Karpas-422 (cell line): Measurements from ENCODE around the gene PDXP. TPM values are rescaled to one million over a fixed set of nuclear protein-coding genes. Genes with fewer than 3 reads are reported as not detected.
A peak's percentile ranks its signal among the peaks of the same experiment; 100 is the strongest.

Source experiments
- DNase-seq: peaks from one replicate; pipeline ENCODE4 v3.0.0-alpha.2; 2015
- H2AFZ ChIP-seq: fragments of 200-600 bp; sonication (generic); 2 replicates; pipeline ENCODE4 v1.6.1; 2014; ENCODE audit warnings: antibody characterized with exemption, low read length, mixed read lengths
- H3K27ac ChIP-seq: fragments of 200-600 bp; sonication (generic); 2 replicates; pipeline ENCODE4 v1.5.1; 2014; ENCODE audit warnings: mild to moderate bottlenecking, low read length, moderate library complexity
- H3K27me3 ChIP-seq: fragments of 200-600 bp; sonication (generic); 2 replicates; pipeline ENCODE4 v1.6.1; 2014; ENCODE audit warnings: low read length, mixed read lengths
- H3K36me3 ChIP-seq: fragments of 200-600 bp; sonication (generic); 2 replicates; pipeline ENCODE4 v1.6.1; 2014; ENCODE audit warnings: low read length, mixed read lengths; ENCODE audit not compliant: insufficient read depth
- H3K4me1 ChIP-seq: fragments of 200-600 bp; sonication (generic); 2 replicates; pipeline ENCODE4 v1.6.1; 2014; ENCODE audit warnings: mild to moderate bottlenecking, low read length, mixed read lengths
- H3K4me2 ChIP-seq: fragments of 200-600 bp; sonication (generic); 2 replicates; pipeline ENCODE4 v1.6.1; 2014; ENCODE audit warnings: low read length, low read depth, mild to moderate bottlenecking; ENCODE audit not compliant: poor library complexity, severe bottlenecking
- H3K4me3 ChIP-seq: fragments of 200-600 bp; sonication (generic); 2 replicates; pipeline ENCODE4 v1.5.1; 2014; ENCODE audit warnings: mild to moderate bottlenecking, antibody characterized with exemption, low read length, mixed read lengths
- H3K79me2 ChIP-seq: fragments of 200-600 bp; sonication (generic); 2 replicates; pipeline ENCODE4 v1.6.1; 2014; ENCODE audit warnings: mild to moderate bottlenecking, low read length, mixed read lengths
- H3K9ac ChIP-seq: fragments of 200-600 bp; sonication (generic); 2 replicates; pipeline ENCODE4 v1.6.0; 2014; ENCODE audit warnings: low read length
- H3K9me2 ChIP-seq: fragments of 200-600 bp; sonication (generic), shearing (Covaris generic); replicated peaks from 2 replicates; pipeline ENCODE4 v1.6.0; 2014; ENCODE audit warnings: mild to moderate bottlenecking, low read length, moderate library complexity; ENCODE audit not compliant: insufficient read depth
- H3K9me3 ChIP-seq: fragments of 300-700, 200-600 bp; sonication (generic); 2 replicates; pipeline ENCODE4 v1.6.1; 2014; ENCODE audit warnings: low read length, mixed read lengths
- H4K20me1 ChIP-seq: fragments of 200-600 bp; sonication (generic); 2 replicates; pipeline ENCODE4 v1.6.1; 2014; ENCODE audit warnings: mild to moderate bottlenecking, antibody characterized with exemption, low read length, low read depth; ENCODE audit not compliant: insufficient read depth
- total RNA-seq: library from RNA; depleted of rRNA; stranded (reverse); fragments of >200 nt; shearing (Covaris generic); gene quantifications from 2 replicates; pipeline ENCODE4 v1.2.3, GENCODE V29; 2014; ENCODE audit warnings: low replicate concordance

Gene PDXP
- total RNA-seq, 1 experiment from 2014 or later: 78.9 TPM

- no peaks in the 10 kb centered on the region for H3K79me2 ChIP-seq
- H2AFZ ChIP-seq: no peak overlapping the region
- H4K20me1 ChIP-seq: 0 out of 2 replicates have a peak, but pooled peaks cover 4% of the 10 kb centered on the region
- DNase-seq: no peak
- H3K9me2 ChIP-seq: no peaks in the 10 kb centered on the region
- H3K27me3 ChIP-seq: no peaks in the 10 kb centered on the region
- H3K9ac ChIP-seq: no peak overlapping the region
- H3K4me3 ChIP-seq: no peak overlapping the region
- peaks cover 5% of the 10 kb centered on the region; the same call in 1 of the 2 replicates for H3K36me3 ChIP-seq
- H3K9me3 ChIP-seq: no peaks in the 10 kb centered on the region
- no peak overlapping the region for H3K4me2 ChIP-seq
- H3K4me1 ChIP-seq: peaks cover 4% of the 10 kb centered on the region
- no peak overlapping the region for H3K27ac ChIP-seq
Measured at GRCh38 chr22:37625737-37626136, 32.8 kb upstream of the PDXP start.

- Histone ChIP-seq H3K27ac (no peak overlapping the region), H3K4me3 (no peak overlapping the region), H3K4me2 (no peak overlapping the region), H2AFZ (no peak overlapping the region), H3K36me3 (peaks cover 5% of the 10 kb centered on the region; the same call in 1 of the 2 replicates), H3K9ac (no peak overlapping the region), H3K9me3 (no peaks in the 10 kb centered on the region), H4K20me1 (0 out of 2 replicates have a peak, but pooled peaks cover 4% of the 10 kb centered on the region), H3K4me1 (peaks cover 4% of the 10 kb centered on the region), H3K9me2 (no peaks in the 10 kb centered on the region), H3K79me2 (no peaks in the 10 kb centered on the region), H3K27me3 (no peaks in the 10 kb centered on the region)
- DNase-seq: no peak
Measured at GRCh38 chr22:37626144-37626543, 32.4 kb upstream of the PDXP start.

DNA sequence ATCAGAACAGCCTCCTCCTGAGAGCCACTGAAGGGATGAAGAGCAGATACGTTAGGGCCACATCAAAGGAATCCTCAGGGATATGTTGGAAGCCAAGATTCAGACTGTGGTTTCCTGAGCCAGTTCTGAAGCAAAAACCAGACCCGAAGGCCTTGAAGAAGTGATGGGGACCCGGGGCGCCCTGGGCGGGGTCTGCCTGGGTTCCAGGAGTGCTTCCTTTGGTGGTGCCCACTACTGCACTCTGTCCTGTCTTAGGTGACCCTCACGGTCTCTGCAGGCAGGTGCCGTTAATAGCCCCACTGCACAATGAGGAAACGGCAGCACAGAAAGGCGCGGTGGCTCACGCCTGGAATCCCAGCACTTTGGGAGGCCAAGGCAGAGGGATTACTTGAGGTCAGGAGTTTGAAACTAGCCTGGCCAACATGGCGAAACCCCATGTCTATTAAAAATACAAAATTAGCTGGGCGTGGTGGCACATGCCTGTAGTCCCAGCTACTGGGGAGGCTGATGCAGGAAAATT, 31.9 kb upstream of the PDXP start:
- H3K27ac ChIP-seq: no peak overlapping the region
- H3K4me2 ChIP-seq: no peak overlapping the region
- 0 out of 2 replicates have a peak, but pooled peaks cover 4% of the 10 kb centered on the region for H4K20me1 ChIP-seq
- H3K79me2 ChIP-seq: no peaks in the 10 kb centered on the region
- no peak overlapping the region for H3K9ac ChIP-seq
- H3K9me2 ChIP-seq: no peaks in the 10 kb centered on the region
- peaks cover 4% of the 10 kb centered on the region for H3K4me1 ChIP-seq
- H3K9me3 ChIP-seq: no peaks in the 10 kb centered on the region
- no peak for DNase-seq
- no peak overlapping the region for H2AFZ ChIP-seq
- no peak overlapping the region for H3K4me3 ChIP-seq
- no peaks in the 10 kb centered on the region for H3K27me3 ChIP-seq
- H3K36me3 ChIP-seq: peaks cover 8% of the 10 kb centered on the region; the same call in 1 of the 2 replicates

GRCh38 chr22:37627121-37627520, 31.4 kb upstream of the PDXP start:
- Histone ChIP-seq H3K79me2 (no peaks in the 10 kb centered on the region), H2AFZ (no peak overlapping the region), H3K27ac (no peak overlapping the region), H4K20me1 (0 out of 2 replicates have a peak, but pooled peaks cover 4% of the 10 kb centered on the region), H3K9me2 (no peaks in the 10 kb centered on the region), H3K4me1 (peaks cover 7% of the 10 kb centered on the region), H3K9ac (no peak overlapping the region), H3K9me3 (no peaks in the 10 kb centered on the region), H3K27me3 (no peaks in the 10 kb centered on the region), H3K36me3 (peaks cover 10% of the 10 kb centered on the region; the same call in 1 of the 2 replicates), H3K4me2 (no peak overlapping the region), H3K4me3 (no peak overlapping the region)
- DNase-seq: no peak

DNA sequence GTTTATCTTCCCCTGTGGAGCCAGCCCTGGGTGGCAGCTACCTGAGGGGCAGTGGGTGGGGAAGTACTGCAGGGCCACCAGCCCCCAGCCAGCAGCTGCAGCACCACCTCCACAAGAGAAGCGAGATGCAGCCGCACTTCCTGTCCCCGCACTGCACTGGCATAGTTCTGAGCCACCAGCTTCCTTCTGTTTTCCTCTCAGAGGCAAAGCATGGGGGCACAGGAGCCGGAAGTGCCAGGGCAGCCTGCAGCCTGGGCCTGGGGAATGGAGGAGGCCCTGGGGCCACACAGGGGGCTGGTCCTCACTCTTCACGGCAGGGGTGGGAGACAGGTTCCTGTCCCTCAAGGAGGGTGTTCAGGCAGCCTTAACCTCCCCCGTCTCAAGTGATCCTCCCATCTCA, 31.0 kb upstream of the PDXP start:
- H3K9me3 ChIP-seq: no peaks in the 10 kb centered on the region
- no peak for DNase-seq
- H3K27ac ChIP-seq: no peak overlapping the region
- no peaks in the 10 kb centered on the region for H3K9me2 ChIP-seq
- no peaks in the 10 kb centered on the region for H3K27me3 ChIP-seq
- H2AFZ ChIP-seq: no peak overlapping the region
- H4K20me1 ChIP-seq: 0 out of 2 replicates have a peak, but pooled peaks cover 4% of the 10 kb centered on the region
- H3K4me3 ChIP-seq: no peak overlapping the region
- H3K36me3 ChIP-seq: peaks cover 10% of the 10 kb centered on the region; the same call in 1 of the 2 replicates
- H3K4me2 ChIP-seq: no peak overlapping the region
- H3K9ac ChIP-seq: no peak overlapping the region
- H3K4me1 ChIP-seq: peaks cover 11% of the 10 kb centered on the region
- H3K79me2 ChIP-seq: no peaks in the 10 kb centered on the region

DNA sequence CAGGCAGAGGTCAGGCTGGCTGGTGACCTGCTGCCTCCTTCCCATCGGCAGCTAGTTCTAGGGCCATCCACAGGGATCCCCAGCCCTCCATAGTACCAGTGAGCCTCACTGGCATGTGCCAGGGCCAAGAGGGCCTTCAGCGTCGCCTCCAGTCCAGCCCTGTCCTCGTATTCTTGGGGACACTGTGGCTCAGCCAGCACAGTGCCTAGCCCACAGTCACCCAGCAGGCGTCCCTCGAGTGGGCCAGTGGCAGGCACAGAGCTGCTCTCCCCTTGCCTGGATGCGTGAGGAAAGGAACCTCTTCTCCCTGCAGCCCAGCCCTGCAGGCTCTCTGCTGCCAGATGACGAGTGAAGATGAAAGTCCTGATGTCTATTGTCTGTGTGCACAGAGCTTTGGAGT, 29.7 kb upstream of the PDXP start:
- no peaks in the 10 kb centered on the region for H3K27me3 ChIP-seq
- H3K9me2 ChIP-seq: no peaks in the 10 kb centered on the region
- H3K79me2 ChIP-seq: no peaks in the 10 kb centered on the region
- no peak overlapping the region for H2AFZ ChIP-seq
- H3K4me1 ChIP-seq: peaks cover 21% of the 10 kb centered on the region
- no peak overlapping the region for H3K4me2 ChIP-seq
- H3K36me3 ChIP-seq: peaks cover 8% of the 10 kb centered on the region; the same call in 1 of the 2 replicates
- H3K27ac ChIP-seq: no peak overlapping the region
- no peaks in the 10 kb centered on the region for H4K20me1 ChIP-seq
- no peak for DNase-seq
- no peak overlapping the region for H3K4me3 ChIP-seq
- no peaks in the 10 kb centered on the region for H3K9me3 ChIP-seq
- no peak overlapping the region for H3K9ac ChIP-seq

DNA sequence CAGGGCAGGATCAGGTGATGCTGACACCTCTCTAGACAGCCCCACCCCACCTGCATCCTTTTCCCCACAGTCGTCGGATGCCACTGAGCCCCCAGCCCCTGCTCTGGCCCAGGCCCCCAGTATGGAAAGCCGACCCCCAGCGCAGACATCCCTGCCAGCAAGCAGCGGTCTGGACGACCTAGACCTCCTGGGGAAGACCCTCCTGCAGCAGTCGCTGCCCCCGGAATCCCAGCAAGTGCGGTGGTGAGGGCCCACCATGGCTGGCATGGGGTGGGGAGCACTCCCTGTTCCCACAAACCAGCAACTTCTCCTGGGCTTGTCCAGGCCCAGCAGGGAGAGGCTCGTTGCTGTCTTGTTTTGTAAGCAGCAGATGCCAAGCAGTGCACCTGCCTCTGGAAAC, 28.6 kb upstream of the PDXP start:
- Histone ChIP-seq H3K79me2 (no peaks in the 10 kb centered on the region), H2AFZ (no peak overlapping the region), H3K9ac (no peak overlapping the region), H3K36me3 (peaks cover 5% of the 10 kb centered on the region; the same call in 1 of the 2 replicates), H3K4me2 (no peak overlapping the region), H4K20me1 (no peaks in the 10 kb centered on the region), H3K9me3 (no peaks in the 10 kb centered on the region), H3K4me1 (peaks cover 31% of the 10 kb centered on the region), H3K4me3 (no peak overlapping the region), H3K27ac (no peak overlapping the region), H3K27me3 (no peaks in the 10 kb centered on the region), H3K9me2 (no peaks in the 10 kb centered on the region)
- no peak for DNase-seq

GRCh38 chr22:37630839-37631435, 27.6 kb upstream of the PDXP start:
- Histone ChIP-seq H3K4me2 (no peak overlapping the region), H3K79me2 (no peaks in the 10 kb centered on the region), H2AFZ (no peak overlapping the region), H3K9ac (no peak overlapping the region), H3K9me2 (no peaks in the 10 kb centered on the region), H3K4me1 (peaks cover 31% of the 10 kb centered on the region), H3K9me3 (no peaks in the 10 kb centered on the region), H3K27ac (peak overlapping the region; percentile 18; the same call in 1 of the 2 replicates), H3K36me3 (peaks cover 5% of the 10 kb centered on the region; the same call in 1 of the 2 replicates), H4K20me1 (no peaks in the 10 kb centered on the region), H3K27me3 (no peaks in the 10 kb centered on the region), H3K4me3 (no peak overlapping the region)
- no peak for DNase-seq
